GM23338 (cell line): ENCODE measurements around the gene GPATCH4. TPM values are rescaled to one million over a fixed set of nuclear protein-coding genes. Genes with fewer than 3 reads are reported as not detected.

ENCODE experiments used
- ATAC-seq: fragments of 200-7000 bp; cut with Tn5 transposase; 3 replicates; pipeline ENCODE4 v1.9.1; 2020
- DNase-seq: peaks from one replicate; pipeline ENCODE4 v3.0.0-alpha.2; 2015; ENCODE audit warnings: low spot score
- H2AFZ ChIP-seq: fragments of 200-600 bp; sonication (generic); 2 replicates; pipeline ENCODE4 v1.8.0; 2016; ENCODE audit warnings: antibody characterized with exemption, mild to moderate bottlenecking, moderate library complexity
- H3F3A ChIP-seq: fragments of 200-600 bp; sonication (generic); replicated peaks from 2 replicates; pipeline ENCODE4 v1.8.0; 2017; ENCODE audit warnings: antibody characterized with exemption, mixed run types, low read depth
- H3K27ac ChIP-seq: fragments of 200-600 bp; sonication (generic); 2 replicates; pipeline ENCODE4 v1.6.1; 2016; ENCODE audit warnings: low read depth
- H3K27me3 ChIP-seq: fragments of 200-600 bp; sonication (generic); 2 replicates; pipeline ENCODE4 v1.8.0; 2016; ENCODE audit warnings: mild to moderate bottlenecking, mixed run types, moderate library complexity; ENCODE audit not compliant: insufficient read depth
- H3K36me3 ChIP-seq: fragments of 200-600 bp; sonication (generic); 2 replicates; pipeline ENCODE4 v1.8.0; 2016; ENCODE audit warnings: mild to moderate bottlenecking; ENCODE audit not compliant: insufficient read depth
- H3K4me1 ChIP-seq: fragments of 200-600 bp; sonication (generic); 2 replicates; pipeline ENCODE4 v1.8.0; 2016; ENCODE audit warnings: mild to moderate bottlenecking, moderate library complexity; ENCODE audit not compliant: insufficient read depth
- H3K4me2 ChIP-seq: fragments of 200-600 bp; sonication (generic); 2 replicates; pipeline ENCODE4 v1.7.1; 2017; ENCODE audit warnings: mixed run types
- H3K4me3 ChIP-seq: fragments of 200-600 bp; sonication (generic); 2 replicates; pipeline ENCODE4 v1.6.1; 2016; ENCODE audit warnings: mixed run types
- H3K79me2 ChIP-seq: fragments of 200-600 bp; sonication (generic); replicated peaks from 2 replicates; pipeline ENCODE4 v1.8.0; 2017; ENCODE audit warnings: mild to moderate bottlenecking; ENCODE audit not compliant: insufficient read depth
- H3K9me2 ChIP-seq: fragments of 200-600 bp; sonication (generic); 2 replicates; pipeline ENCODE4 v1.8.0; 2017; ENCODE audit not compliant: insufficient read depth
- H4K20me1 ChIP-seq: fragments of 200-600 bp; sonication (generic); replicated peaks from 2 replicates; pipeline ENCODE4 v1.8.0; 2017; ENCODE audit warnings: mild to moderate bottlenecking; ENCODE audit not compliant: insufficient read depth
- H3K27ac Mint-ChIP-seq: 2 replicates; pipeline ENCODE4 v1.8.0; 2020; ENCODE audit warnings: inconsistent platforms, mild to moderate bottlenecking, moderate library complexity, mixed read lengths
- H3K27me3 Mint-ChIP-seq: 3 replicates; pipeline ENCODE4 v1.8.0; 2022; ENCODE audit warnings: low read depth, mild to moderate bottlenecking, moderate library complexity, mixed read lengths, inconsistent platforms; ENCODE audit not compliant: insufficient read depth, poor library complexity
- H3K36me3 Mint-ChIP-seq: 3 replicates; pipeline ENCODE4 v1.8.0; 2021; ENCODE audit warnings: low read depth, mild to moderate bottlenecking, inconsistent platforms, moderate library complexity, mixed read lengths
- H3K4me1 Mint-ChIP-seq: 3 replicates; pipeline ENCODE4 v1.8.0; 2020; ENCODE audit warnings: mild to moderate bottlenecking, inconsistent platforms, mixed read lengths
- H3K4me3 Mint-ChIP-seq: 3 replicates; pipeline ENCODE4 v1.8.0; 2021; ENCODE audit warnings: moderate library complexity, mild to moderate bottlenecking, inconsistent platforms, mixed read lengths
- H3K9me3 Mint-ChIP-seq: 3 replicates; pipeline ENCODE4 v1.8.0; 2020; ENCODE audit warnings: moderate library complexity, mild to moderate bottlenecking, inconsistent platforms, mixed read lengths
- CREB1 ChIP-seq: fragments of 250-450 bp; sonication (Bioruptor Pico); IDR thresholded peaks from 2 replicates; pipeline ENCODE4 v1.5.0; 2020; ENCODE audit warnings: low read depth, mild to moderate bottlenecking, moderate library complexity
- CTCF ChIP-seq, 2 experiments: fragments of 200-600 bp in 1 of 2; sonication (generic) in 1 of 2; conservative IDR thresholded peaks; 2 replicates each; pipeline versions ENCODE4 v1.5.1 to v1.6.1; 2016 to 2017; ENCODE audit warnings: antibody characterized with exemption in 2 of 2, low read depth in 2 of 2, mild to moderate bottlenecking in 2 of 2, moderate library complexity in 1 of 2
- EZH2 ChIP-seq: fragments of 200-600 bp; sonication (generic); IDR thresholded peaks from one replicate; pipeline ENCODE4 v1.8.0; 2017; ENCODE audit warnings: antibody characterized with exemption, mild to moderate bottlenecking, low read depth; ENCODE audit not compliant: unreplicated experiment
- EZH2phosphoT487 ChIP-seq: fragments of 200-600 bp; sonication (generic); IDR thresholded peaks from one replicate; pipeline ENCODE4 v1.8.1; 2018; ENCODE audit warnings: antibody characterized with exemption; ENCODE audit not compliant: unreplicated experiment
- POLR2AphosphoS5 ChIP-seq: IDR thresholded peaks from 2 replicates; pipeline ENCODE4 v1.6.1; 2016; ENCODE audit warnings: antibody characterized with exemption, low read depth
- REST ChIP-seq: IDR thresholded peaks from one replicate; pipeline ENCODE4 v1.6.1; 2018; ENCODE audit warnings: antibody characterized with exemption; ENCODE audit not compliant: unreplicated experiment
- STAT1 ChIP-seq: IDR thresholded peaks from one replicate; pipeline ENCODE4 v1.6.1; 2016; ENCODE audit warnings: antibody characterized with exemption; ENCODE audit not compliant: unreplicated experiment
- ZNF331 ChIP-seq: fragments of 250-450 bp; sonication (Bioruptor Pico); IDR thresholded peaks from 2 replicates; pipeline ENCODE4 v1.5.0; 2020; ENCODE audit warnings: low read depth, mild to moderate bottlenecking, moderate library complexity
- ZNF462 ChIP-seq: fragments of 250-450 bp; sonication (Bioruptor Pico); IDR thresholded peaks from 2 replicates; pipeline ENCODE4 v1.5.0; 2020; ENCODE audit warnings: mild to moderate bottlenecking, moderate library complexity
- polyA plus RNA-seq: library from polyadenylated mRNA; unstranded; fragments of >200 nt; fragmentation: Nextera tagmentation; extraction: Ambion mirVana; gene quantifications from 2 replicates; pipeline ENCODE4 v1.2.1, GENCODE V29; 2016
- total RNA-seq: library from RNA; depleted of rRNA; stranded (reverse); fragments of >200 nt; shearing (Covaris generic); gene quantifications from 2 replicates; pipeline ENCODE4 v1.2.3, GENCODE V29; 2014

Gene GPATCH4
- total and polyA plus RNA-seq, 2 experiments from 2014 or later = 58.9 to 187 TPM

- Mint-ChIP-seq H3K9me3 (no peaks in the 10 kb centered on the region), H3K27ac (no peak overlapping the region), H3K27me3 (no peaks in the 10 kb centered on the region), H3K4me3 (no peak overlapping the region), H3K36me3 (no peaks in the 10 kb centered on the region), H3K4me1 (peaks cover 14% of the 10 kb centered on the region)
- Histone ChIP-seq H2AFZ (no peak overlapping the region), H3F3A (no peaks in the 10 kb centered on the region; the same call in none of the 2 replicates), H3K4me3 (no peak overlapping the region), H3K27me3 (no peaks in the 10 kb centered on the region), H3K9me2 (no peaks in the 10 kb centered on the region), H3K4me1 (no peaks in the 10 kb centered on the region), H3K36me3 (no peaks in the 10 kb centered on the region), H3K79me2 (no peaks in the 10 kb centered on the region), H3K27ac (no peak overlapping the region), H4K20me1 (no peaks in the 10 kb centered on the region), H3K4me2 (no peak overlapping the region)
- DNase-seq (peak; percentile 78), ATAC-seq (peak; percentile 90)
- TF ChIP-seq ZNF331 (CRISPR knock-in tag) (no peak), POLR2AphosphoS5 (no peak), EZH2 (no peak), REST (no peak), STAT1 (no peak), CREB1 (CRISPR knock-in tag) (no peak), CTCF (conservative IDR thresholded peaks at IDR 0.05; ENCODE audit: low read depth in 2 of 2) (peak; percentile 70 to 78), EZH2phosphoT487 (no peak)
These were observed 7.7 kb upstream of the GPATCH4 start for GRCh38 chr1:156608981-156609380.

GRCh38 chr1:156608036-156608674 lies 6.9 kb upstream of the GPATCH4 start:
- Mint-ChIP-seq H3K27ac (peak overlapping the region; percentile 49; the same call in 1 of the 2 replicates), H3K36me3 (no peaks in the 10 kb centered on the region), H3K4me1 (peaks cover 14% of the 10 kb centered on the region), H3K4me3 (no peak overlapping the region), H3K27me3 (no peaks in the 10 kb centered on the region), H3K9me3 (no peaks in the 10 kb centered on the region)
- Histone ChIP-seq H3F3A (no peaks in the 10 kb centered on the region; the same call in none of the 2 replicates), H3K4me3 (no peak overlapping the region), H3K27me3 (no peaks in the 10 kb centered on the region), H3K4me1 (no peaks in the 10 kb centered on the region), H3K9me2 (no peaks in the 10 kb centered on the region), H2AFZ (no peak overlapping the region), H3K27ac (no peak overlapping the region), H3K36me3 (no peaks in the 10 kb centered on the region), H4K20me1 (no peaks in the 10 kb centered on the region), H3K79me2 (no peaks in the 10 kb centered on the region), H3K4me2 (no peak overlapping the region)
- ATAC-seq (peak; percentile 96), DNase-seq (peak; percentile 92)
- TF ChIP-seq EZH2 (no peak), ZNF462 (CRISPR knock-in tag) (no peak)
